ENCODE data around the gene ALKBH3. TPM values are rescaled to one million over a fixed set of nuclear protein-coding genes. Genes with fewer than 3 reads are reported as not detected.

ALKBH3 gene
- total RNA-seq, 1 experiment from 2014 or later = 36.7 TPM

DNA sequence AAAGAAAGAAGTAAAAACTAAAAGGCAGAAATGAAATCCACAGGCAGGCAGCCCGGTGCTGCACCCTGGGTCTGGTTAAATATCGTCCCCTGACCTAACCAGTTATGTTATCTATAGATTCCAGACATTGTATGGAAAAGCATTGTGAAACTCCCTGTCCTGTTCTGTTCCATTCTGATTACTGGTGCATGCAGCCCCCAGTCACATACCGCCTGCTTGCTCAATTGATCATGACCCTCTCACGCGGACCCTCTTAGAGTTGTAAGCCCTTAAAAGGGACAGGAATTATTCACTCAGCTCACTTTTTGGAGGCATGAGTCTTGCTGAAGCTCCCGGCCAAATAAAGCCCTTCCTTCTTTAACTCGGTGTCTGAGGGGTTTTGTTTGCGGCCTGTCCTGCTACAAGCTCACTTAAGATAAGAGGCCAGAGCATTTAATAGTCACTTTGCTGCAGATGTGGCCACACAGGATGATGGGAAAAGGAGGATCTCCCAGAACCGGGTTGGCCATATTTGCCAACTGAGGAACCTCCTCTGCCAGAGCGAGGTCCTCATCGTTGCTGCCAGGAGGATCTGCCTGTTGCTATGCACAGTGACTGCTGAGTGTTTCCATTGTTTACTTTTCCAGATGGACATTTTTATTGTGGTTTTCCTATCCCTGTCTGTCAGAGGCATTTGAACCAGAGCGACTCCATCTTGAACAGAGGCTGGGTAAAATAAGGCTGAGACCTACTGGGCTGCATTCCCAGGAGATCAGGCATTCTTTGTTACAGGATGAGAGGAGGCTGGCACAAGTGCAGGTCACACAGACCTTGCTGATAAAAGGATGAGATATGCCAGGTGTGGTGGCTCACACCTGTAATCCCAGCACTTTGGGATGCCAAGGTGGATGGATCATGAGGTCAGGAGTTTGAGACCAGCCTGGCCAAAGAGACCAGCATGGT is 72.0 kb downstream of the ALKBH3 start:
- BruUV-seq (replicated peaks) = no TSS peak
- Histone ChIP-seq H3K4me2 (ENCODE audit: low read length) (no peak overlapping the region), H2AFZ (ENCODE audit: low read depth, low read length, poor library complexity, severe bottlenecking) (no peak overlapping the region), H3K27ac (ENCODE audit: low read depth, low read length) (no peak overlapping the region), H3K9ac (ENCODE audit: low read length) (no peak overlapping the region), H3K4me1 (ENCODE audit: control insufficient read depth in 1 of 2, insufficient read depth in 2 of 2, low read length in 2 of 2) (no peaks in the 10 kb centered on the region), H3K9me3 (ENCODE audit: control insufficient read depth in 1 of 2, insufficient read depth in 1 of 2, low read depth in 1 of 2, low read length in 2 of 2) (no peaks in the 10 kb centered on the region), H3K79me2 (ENCODE audit: insufficient read depth, low read length) (no peaks in the 10 kb centered on the region), H4K20me1 (ENCODE audit: insufficient read depth) (no peaks in the 10 kb centered on the region), H3K27me3 (ENCODE audit: insufficient read depth, low read length) (no peaks in the 10 kb centered on the region), H3K36me3 (ENCODE audit: control insufficient read depth in 1 of 2, insufficient read depth in 2 of 2, low read length in 2 of 2) (no peaks in the 10 kb centered on the region), H3K4me3 (replicated peaks in 1 of 2; ENCODE audit: low read depth in 1 of 2, low read length in 2 of 2) (no peak overlapping the region), H3K9me2 (ENCODE audit: insufficient read depth) (no peaks in the 10 kb centered on the region)
- RAD21 ChIA-PET (ENCODE audit: low non-redundant PET in 1 of 2, low total read pairs in 2 of 2, uncharacterized antibody in 2 of 2, unreplicated experiment in 2 of 2) = no interaction called here
- CTCF ChIA-PET = no interaction called here
- DNase-seq (ENCODE audit: low read depth, low spot score) = no peak
- intact Hi-C loops (cut with micrococcal nuclease) = no loop called here
- POLR2A ChIA-PET = no interaction called here
- TF ChIP-seq SRF (IDR thresholded peaks at IDR 0.05; ENCODE audit: low read depth) = no peak
- no peak for TF ChIP-seq ZNF274 (IDR thresholded peaks at IDR 0.05; ENCODE audit: low read depth, low read length)
- TF ChIP-seq ZFX (IDR thresholded peaks at IDR 0.05) = no peak
- TF ChIP-seq, protein P1, sequence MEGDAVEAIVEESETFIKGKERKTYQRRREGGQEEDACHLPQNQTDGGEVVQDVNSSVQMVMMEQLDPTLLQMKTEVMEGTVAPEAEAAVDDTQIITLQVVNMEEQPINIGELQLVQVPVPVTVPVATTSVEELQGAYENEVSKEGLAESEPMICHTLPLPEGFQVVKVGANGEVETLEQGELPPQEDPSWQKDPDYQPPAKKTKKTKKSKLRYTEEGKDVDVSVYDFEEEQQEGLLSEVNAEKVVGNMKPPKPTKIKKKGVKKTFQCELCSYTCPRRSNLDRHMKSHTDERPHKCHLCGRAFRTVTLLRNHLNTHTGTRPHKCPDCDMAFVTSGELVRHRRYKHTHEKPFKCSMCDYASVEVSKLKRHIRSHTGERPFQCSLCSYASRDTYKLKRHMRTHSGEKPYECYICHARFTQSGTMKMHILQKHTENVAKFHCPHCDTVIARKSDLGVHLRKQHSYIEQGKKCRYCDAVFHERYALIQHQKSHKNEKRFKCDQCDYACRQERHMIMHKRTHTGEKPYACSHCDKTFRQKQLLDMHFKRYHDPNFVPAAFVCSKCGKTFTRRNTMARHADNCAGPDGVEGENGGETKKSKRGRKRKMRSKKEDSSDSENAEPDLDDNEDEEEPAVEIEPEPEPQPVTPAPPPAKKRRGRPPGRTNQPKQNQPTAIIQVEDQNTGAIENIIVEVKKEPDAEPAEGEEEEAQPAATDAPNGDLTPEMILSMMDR (IDR thresholded peaks at IDR 0.05 in 2 of 3, conservative IDR thresholded peaks at IDR 0.05 in 1 of 3; ENCODE audit: borderline replicate concordance in 1 of 3, insufficient read depth in 1 of 3, low read depth in 2 of 3, low read length in 2 of 3) = no peak
- ATAC-seq = no peak

DNA sequence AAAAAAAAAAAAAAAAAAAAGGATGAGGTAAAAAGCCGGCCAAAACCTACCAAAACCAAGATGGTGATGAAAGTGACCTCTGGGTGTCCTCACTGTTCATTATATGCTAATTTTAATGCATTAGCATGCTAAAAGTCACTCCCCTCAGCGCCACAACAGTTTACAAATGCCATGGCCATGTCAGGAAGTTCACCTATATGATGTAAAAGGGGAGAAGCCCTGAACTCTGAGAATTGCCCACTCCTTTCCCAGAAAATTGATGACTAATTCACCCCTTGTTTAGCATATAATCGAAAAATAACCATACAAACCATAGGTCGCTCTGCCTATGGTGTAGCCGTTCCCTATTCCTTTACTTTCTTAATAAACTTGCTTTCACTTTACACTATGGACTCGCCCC is 72.9 kb downstream of the ALKBH3 start:
- no peaks in the 10 kb centered on the region for H3K79me2 ChIP-seq (ENCODE audit: insufficient read depth, low read length)
- H3K27me3 ChIP-seq (ENCODE audit: insufficient read depth, low read length) = no peaks in the 10 kb centered on the region
- no peak overlapping the region for H3K27ac ChIP-seq (ENCODE audit: low read depth, low read length)
- H3K9ac ChIP-seq (ENCODE audit: low read length) = no peak overlapping the region
- no peaks in the 10 kb centered on the region for H4K20me1 ChIP-seq (ENCODE audit: insufficient read depth)
- intact Hi-C loops (cut with micrococcal nuclease) = no loop called here
- DNase-seq (ENCODE audit: low read depth, low spot score) (no peak), ATAC-seq (no peak)
- H2AFZ ChIP-seq (ENCODE audit: low read depth, low read length, poor library complexity, severe bottlenecking) = no peak overlapping the region
- H3K4me1 ChIP-seq (ENCODE audit: control insufficient read depth in 1 of 2, insufficient read depth in 2 of 2, low read length in 2 of 2) = no peaks in the 10 kb centered on the region
- H3K9me2 ChIP-seq (ENCODE audit: insufficient read depth) = no peaks in the 10 kb centered on the region
- ChIA-PET RAD21 (ENCODE audit: low non-redundant PET in 1 of 2, low total read pairs in 2 of 2, uncharacterized antibody in 2 of 2, unreplicated experiment in 2 of 2) (no interaction called here), CTCF (no interaction called here), POLR2A (no interaction called here)
- no peak overlapping the region for H3K4me2 ChIP-seq (ENCODE audit: low read length)
- no peaks in the 10 kb centered on the region for H3K36me3 ChIP-seq (ENCODE audit: control insufficient read depth in 1 of 2, insufficient read depth in 2 of 2, low read length in 2 of 2)
- 0 out of 4 replicates have a peak, but pooled peaks cover 0 to 3% of the 10 kb centered on the region in 2 experiments for H3K9me3 ChIP-seq (ENCODE audit: control insufficient read depth in 1 of 2, insufficient read depth in 1 of 2, low read depth in 1 of 2, low read length in 2 of 2)
- no TSS peak for BruUV-seq (replicated peaks)
- H3K4me3 ChIP-seq (replicated peaks in 1 of 2; ENCODE audit: low read depth in 1 of 2, low read length in 2 of 2) = no peak overlapping the region
- TF ChIP-seq POLR2AphosphoS5 (IDR thresholded peaks at IDR 0.05; ENCODE audit: low read depth, low read length) (no peak), SP1 (IDR thresholded peaks at IDR 0.05; ENCODE audit: low read depth) (no peak), EZH2phosphoT487 (IDR thresholded peaks at IDR 0.05; ENCODE audit: borderline replicate concordance) (no peak), JUND (IDR thresholded peaks at IDR 0.05) (no peak), TCF7L2 (IDR thresholded peaks at IDR 0.05; ENCODE audit: borderline replicate concordance, extremely low read depth, insufficient read depth, insufficient read length) (no peak), RAD21 (IDR thresholded peaks at IDR 0.05; ENCODE audit: low read depth) (no peak)
- TF ChIP-seq, protein P2, sequence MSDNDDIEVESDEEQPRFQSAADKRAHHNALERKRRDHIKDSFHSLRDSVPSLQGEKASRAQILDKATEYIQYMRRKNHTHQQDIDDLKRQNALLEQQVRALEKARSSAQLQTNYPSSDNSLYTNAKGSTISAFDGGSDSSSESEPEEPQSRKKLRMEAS (IDR thresholded peaks at IDR 0.05) = no peak
- TF ChIP-seq, protein P3, sequence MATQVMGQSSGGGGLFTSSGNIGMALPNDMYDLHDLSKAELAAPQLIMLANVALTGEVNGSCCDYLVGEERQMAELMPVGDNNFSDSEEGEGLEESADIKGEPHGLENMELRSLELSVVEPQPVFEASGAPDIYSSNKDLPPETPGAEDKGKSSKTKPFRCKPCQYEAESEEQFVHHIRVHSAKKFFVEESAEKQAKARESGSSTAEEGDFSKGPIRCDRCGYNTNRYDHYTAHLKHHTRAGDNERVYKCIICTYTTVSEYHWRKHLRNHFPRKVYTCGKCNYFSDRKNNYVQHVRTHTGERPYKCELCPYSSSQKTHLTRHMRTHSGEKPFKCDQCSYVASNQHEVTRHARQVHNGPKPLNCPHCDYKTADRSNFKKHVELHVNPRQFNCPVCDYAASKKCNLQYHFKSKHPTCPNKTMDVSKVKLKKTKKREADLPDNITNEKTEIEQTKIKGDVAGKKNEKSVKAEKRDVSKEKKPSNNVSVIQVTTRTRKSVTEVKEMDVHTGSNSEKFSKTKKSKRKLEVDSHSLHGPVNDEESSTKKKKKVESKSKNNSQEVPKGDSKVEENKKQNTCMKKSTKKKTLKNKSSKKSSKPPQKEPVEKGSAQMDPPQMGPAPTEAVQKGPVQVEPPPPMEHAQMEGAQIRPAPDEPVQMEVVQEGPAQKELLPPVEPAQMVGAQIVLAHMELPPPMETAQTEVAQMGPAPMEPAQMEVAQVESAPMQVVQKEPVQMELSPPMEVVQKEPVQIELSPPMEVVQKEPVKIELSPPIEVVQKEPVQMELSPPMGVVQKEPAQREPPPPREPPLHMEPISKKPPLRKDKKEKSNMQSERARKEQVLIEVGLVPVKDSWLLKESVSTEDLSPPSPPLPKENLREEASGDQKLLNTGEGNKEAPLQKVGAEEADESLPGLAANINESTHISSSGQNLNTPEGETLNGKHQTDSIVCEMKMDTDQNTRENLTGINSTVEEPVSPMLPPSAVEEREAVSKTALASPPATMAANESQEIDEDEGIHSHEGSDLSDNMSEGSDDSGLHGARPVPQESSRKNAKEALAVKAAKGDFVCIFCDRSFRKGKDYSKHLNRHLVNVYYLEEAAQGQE (IDR thresholded peaks at IDR 0.05; ENCODE audit: low read depth) = no peak
